ENCODE measurements around the gene XPO4.
"Not testable (repeated sequence)": the region's sequence is repeated elsewhere in the genome, so short reads cannot be mapped to it uniquely, and the experiment has no call there.

XPO4 gene

DNA sequence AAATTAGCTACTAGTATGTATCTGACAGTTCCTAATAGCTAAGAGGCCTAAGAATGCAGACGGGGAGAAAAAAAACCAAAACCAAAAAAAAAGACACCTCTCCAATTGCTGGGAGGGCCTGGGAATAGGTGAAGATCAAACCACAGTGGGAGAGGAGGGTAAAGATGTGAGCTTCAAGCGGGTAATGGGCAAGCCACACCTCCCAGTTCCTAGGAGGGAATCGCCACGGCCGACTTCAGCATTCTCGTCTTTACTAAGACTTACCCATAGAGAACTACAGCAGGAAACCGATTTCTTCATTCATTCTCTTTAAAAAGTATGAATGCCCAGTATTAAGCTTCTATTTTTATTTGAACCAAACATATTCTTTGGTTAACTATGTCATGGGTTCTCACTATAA is 123.1 kb downstream of the XPO4 start:
- no peak for DNase-seq

DNA sequence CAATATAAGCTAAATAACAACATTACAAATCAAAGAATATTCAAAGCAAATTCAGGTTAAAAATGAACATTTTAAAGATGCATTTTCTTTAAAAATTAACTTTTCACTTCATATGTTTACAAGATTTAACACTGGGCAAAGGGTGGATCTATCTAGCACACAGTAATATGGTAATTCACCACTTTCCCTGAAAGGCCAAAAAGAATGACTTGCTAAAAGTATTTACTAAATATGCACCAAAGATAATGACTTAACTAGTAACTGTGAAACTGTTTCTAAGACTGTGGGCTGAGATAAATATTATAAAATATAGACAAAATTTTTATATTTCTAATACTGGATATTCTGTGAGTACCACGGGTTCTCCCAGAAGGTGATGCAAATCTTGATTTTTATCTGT is 124.2 kb downstream of the XPO4 start:
- DNase-seq = no peak

- no peak for DNase-seq
Measured at GRCh38 chr13:20776751-20777150, 125.8 kb downstream of the XPO4 start.

GRCh38 chr13:20775961-20776360 is 126.6 kb downstream of the XPO4 start:
- no peak for DNase-seq

- DNase-seq = no peak
Measured at GRCh38 chr13:20774746-20775145, 127.8 kb downstream of the XPO4 start.

- peak; percentile 94 for DNase-seq
Measured at GRCh38 chr13:20773194-20774080, 129.1 kb downstream of the XPO4 start, which contains the start of gene EEF1AKMT1. Gene EEF1AKMT1, minus strand, starts transcription at chr13:20773961. Its CDS starts 16,363 bp downstream, at chr13:20757598.

DNA sequence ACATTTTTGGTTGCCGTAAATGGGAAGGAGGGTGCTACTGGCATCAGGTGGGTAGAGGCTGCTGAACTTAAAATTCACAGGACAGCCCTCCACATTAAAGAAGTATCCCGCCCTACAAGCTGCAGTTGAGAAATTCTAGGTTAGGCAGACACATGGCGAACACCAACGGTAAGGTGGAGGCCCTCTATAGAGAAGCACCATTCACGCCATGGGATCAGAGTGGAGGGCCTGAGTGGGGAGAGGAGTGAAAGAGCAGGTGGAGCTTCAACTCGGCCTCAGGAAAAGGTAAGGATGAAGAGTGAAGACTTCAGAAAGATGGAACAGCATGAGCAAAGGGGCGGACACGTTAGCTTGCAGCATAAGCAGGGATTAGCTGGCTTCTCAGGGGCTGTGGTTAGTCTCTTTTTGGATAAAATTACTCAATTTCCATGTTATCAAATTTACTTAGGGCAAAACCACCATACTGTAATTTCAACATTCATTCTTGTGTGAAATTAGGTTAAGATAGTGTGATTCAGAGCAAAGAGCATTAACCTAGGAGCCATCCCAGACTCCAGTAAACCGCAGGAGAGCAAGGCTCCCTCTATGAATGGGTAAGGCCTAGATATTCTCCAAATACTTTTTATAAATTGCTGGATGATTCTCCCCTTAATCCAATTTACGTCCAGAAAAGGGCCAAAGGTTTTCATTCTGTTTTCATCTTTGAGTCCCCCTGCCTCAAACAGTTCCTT is 130.0 kb downstream of the XPO4 start:
- DNase-seq = no peak

DNA sequence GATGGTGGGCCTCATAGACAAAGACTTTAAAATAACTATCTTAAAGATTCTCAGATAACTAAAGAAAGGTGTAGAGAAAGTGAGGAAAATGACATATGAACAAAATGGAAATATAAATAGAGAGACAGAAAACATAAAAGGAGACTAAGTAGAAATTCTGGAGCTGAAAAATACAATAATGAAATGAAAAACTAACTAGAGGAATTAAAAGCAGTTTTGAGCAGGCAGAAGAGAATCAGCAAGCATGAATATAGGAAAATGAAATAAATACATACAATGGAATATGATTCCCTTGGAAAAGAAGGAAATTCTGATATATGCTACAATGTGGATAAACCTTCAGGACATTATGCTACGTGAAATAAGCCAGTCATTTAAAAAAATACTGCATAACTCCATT is 132.7 kb downstream of the XPO4 start:
- no peak for DNase-seq

GRCh38 chr13:20769091-20769490 is 133.5 kb downstream of the XPO4 start:
- DNase-seq = no peak

DNA sequence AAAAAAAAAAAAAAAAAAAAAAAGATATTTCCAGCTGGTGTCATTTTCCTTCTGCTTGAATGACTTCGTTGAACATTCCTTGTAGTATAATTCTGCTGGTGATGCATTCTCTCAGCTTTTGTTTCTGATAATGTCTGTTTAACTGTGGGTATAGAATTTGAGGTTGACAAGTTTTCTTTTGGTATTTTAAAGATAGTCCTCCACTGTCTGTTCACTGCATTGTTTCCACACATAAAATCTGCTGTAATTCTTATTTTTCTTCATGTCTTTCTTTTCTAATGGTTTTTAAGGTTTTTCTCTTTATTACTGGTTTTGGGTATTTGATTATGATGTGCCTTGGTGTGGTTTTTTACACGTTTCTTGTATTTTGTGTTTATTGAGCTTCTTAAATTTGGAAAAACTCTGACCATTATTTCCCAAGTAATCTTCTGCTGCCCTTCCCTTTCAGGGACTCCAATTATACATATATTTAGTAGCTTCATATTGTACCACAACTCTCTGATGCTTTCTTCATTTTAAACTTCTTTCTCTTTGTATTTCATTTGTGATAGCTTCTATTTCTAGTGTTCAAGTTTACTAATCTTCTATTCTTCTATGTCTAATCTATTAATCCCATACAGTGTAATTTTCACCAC is 135.1 kb downstream of the XPO4 start:
- no peak for DNase-seq

DNA sequence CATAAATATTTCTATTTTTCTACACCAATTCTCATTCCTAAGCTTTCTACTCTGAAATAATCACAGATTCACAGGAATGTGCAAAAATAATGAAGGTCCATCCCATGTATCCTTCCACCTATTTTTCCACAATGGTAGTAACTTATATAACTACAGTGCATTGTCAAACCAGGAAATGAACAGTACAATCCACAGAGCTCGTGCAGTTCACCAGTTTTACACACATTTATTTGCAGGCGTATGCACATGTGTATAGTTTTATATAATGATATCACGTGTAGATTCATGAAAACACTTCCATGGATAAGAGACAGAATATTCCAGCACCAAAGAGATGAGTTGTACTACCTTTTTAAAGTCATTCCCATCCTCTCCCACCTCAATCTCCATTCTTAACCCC is 141.7 kb downstream of the XPO4 start:
- DNase-seq = no peak

DNA sequence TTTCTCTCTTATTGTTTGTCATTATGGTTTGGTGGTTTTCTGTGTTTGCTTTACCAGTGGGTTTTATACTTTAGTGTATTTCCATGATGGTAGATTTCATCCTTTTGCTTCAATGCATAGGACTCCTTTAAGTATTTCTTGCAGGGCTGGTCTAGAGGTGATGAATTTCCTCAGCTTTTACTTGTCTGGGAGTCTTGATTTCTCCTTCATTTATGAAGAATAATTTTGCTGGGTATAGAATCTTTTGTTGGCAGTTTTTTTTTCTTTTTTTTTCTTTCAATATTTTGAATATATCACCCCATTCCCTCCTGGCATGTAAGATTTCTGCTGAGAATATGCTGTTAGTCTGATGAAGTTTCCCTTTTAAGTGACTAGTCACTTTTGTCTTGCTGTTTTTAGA is 148.5 kb downstream of the XPO4 start:
- DNase-seq = no peak

GRCh38 chr13:20749377-20749776 is 153.2 kb downstream of the XPO4 start:
- no peak for DNase-seq

DNA sequence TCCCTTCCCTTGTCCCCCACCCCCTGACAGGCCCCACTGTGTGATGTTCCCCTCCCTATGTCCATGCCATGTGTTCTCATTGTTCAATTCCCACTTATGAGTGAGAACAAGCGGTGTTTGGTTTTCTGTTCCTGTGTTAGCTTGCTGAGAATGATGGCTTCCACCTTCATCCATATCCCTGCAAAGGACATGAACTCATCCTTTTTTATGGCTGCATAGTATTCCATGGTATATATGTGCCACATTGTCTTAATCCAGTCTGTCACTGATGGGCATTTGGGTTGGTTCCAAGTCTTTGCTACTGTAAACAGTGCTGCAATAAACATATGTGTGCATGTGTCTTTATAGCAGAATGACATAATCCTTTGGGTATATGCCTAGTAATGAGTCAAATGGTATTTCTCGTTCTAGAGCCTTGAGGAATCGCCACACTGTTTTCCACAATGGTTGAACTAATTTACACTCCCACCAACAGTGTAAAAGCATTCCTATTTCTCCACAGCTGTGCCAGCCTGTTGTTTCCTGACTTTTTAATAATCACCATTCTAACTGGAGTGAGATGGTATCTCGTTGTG is 158.6 kb downstream of the XPO4 start:
- DNase-seq = not testable (repeated sequence)

GRCh38 chr13:20740021-20740420 is 162.5 kb downstream of the XPO4 start:
- no peak for DNase-seq

DNA sequence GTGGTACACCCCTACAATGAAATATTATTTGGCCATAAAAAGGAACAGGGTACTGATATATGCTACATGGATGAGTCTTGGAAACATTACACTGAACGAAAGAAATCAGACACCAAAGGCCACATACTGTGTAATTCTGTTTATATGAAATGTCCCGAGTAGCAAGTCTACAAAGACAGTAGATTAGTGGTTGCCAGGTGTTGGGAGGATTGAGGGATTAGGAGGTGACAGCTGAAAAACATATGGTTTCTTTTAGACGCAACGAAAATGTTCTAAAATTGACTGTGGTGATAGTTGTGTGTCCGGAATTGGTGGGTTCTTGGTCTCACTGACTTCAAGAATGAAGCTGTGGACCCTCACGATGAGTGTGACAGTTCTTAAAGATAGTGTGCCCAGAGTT is 163.9 kb downstream of the XPO4 start:
- no peak for DNase-seq

DNA sequence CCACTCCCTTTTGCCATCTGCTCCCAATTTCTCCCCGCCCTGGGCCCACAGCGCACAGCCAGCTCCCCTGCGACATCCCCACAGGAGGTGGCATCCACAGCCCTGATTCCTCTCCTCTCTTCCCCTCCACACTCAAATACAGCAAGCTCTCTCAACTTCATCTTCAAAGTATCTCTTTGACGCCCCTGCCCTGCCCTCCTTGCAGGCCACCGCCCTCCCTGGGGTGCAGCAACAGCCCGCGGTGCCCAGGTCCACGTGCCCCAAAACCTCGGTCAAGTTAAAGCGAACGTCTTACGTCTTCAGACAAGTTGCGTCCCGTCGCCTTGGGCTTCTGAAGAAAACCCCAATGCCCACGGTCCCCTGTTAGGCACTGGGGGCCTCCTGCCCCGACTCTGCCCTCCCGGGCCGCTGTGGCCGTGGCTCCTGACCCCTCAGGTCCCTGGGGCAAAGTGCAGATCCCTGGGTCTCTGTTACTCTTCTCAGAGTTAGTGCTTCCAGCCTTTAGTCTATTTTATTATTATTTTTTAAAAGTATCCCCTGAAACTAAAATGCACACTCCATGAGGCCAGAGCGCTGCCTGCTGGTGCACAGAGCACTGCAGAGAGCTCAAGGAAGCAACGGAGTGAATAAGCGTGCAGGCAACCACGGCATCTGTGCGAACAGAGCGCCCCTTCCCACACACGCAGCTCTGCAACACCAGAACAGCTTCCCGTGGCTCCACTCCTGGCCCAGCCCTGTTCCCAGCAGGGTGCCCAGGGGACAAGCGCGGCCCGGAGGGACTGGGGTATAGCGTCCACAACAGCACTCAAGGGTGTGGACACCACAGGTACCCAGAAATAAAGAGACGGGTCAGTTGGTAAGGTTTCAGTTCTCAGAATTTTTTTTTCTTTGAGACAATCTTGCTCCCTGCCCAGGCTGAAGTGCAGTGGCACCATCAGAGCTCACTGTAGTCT is 172.6 kb downstream of the XPO4 start:
- no peak for DNase-seq

GRCh38 chr13:20728579-20729311 is 173.8 kb downstream of the XPO4 start:
- DNase-seq = no peak

GRCh38 chr13:20727856-20728255 is 174.7 kb downstream of the XPO4 start:
- no peak for DNase-seq
